Tibial nerve (tissue), 4 donors: Measurements from ENCODE around the gene RSRC1.

ENCODE experiments used
- EP300 ChIP-seq, 2 donors: sonication (generic); formaldehyde crosslinking; IDR thresholded peaks; one replicate each; pipeline ENCODE4 v1.6.1; 2017; ENCODE audit warnings: antibody characterized with exemption in 2 of 2, mild to moderate bottlenecking in 1 of 2
- POLR2A ChIP-seq, 2 donors: fragments of 450-650 bp; IDR thresholded peaks; one replicate each; pipeline ENCODE4 v1.6.1; 2017; ENCODE audit warnings: antibody characterized with exemption in 2 of 2, mild to moderate bottlenecking in 2 of 2, moderate library complexity in 2 of 2
- TF ChIP-seq, protein P1 (sequence below), 5 experiments: fragments of 200-600 bp in 3 of 5; fragments of 450-650 bp in 2 of 5; sonication (generic) in 3 of 5; IDR thresholded peaks; one replicate each; pipeline ENCODE4 v1.5.1; 2016 to 2019; ENCODE audit warnings: antibody characterized with exemption in 5 of 5, mild to moderate bottlenecking in 3 of 5, moderate library complexity in 2 of 5

GRCh38 chr3:158560979-158561378 is 451.1 kb downstream of the RSRC1 start:
- TF ChIP-seq, protein P1, sequence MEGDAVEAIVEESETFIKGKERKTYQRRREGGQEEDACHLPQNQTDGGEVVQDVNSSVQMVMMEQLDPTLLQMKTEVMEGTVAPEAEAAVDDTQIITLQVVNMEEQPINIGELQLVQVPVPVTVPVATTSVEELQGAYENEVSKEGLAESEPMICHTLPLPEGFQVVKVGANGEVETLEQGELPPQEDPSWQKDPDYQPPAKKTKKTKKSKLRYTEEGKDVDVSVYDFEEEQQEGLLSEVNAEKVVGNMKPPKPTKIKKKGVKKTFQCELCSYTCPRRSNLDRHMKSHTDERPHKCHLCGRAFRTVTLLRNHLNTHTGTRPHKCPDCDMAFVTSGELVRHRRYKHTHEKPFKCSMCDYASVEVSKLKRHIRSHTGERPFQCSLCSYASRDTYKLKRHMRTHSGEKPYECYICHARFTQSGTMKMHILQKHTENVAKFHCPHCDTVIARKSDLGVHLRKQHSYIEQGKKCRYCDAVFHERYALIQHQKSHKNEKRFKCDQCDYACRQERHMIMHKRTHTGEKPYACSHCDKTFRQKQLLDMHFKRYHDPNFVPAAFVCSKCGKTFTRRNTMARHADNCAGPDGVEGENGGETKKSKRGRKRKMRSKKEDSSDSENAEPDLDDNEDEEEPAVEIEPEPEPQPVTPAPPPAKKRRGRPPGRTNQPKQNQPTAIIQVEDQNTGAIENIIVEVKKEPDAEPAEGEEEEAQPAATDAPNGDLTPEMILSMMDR (IDR thresholded peaks at IDR 0.05): no peak
- no peak for TF ChIP-seq POLR2A (IDR thresholded peaks at IDR 0.05)
- TF ChIP-seq EP300 (IDR thresholded peaks at IDR 0.05): no peak
